ENCODE measurements around the gene MSANTD4. TPM values are rescaled to one million over a fixed set of nuclear protein-coding genes. Genes with fewer than 3 reads are reported as not detected.
A peak's percentile ranks its signal among the peaks of the same experiment; 100 is the strongest.

MSANTD4 gene
- total and polyA plus RNA-seq, 2 donors (not counting 3 experiments of a cell fraction or from before 2014, with no cell fraction given) = 3.9 to 15.0 TPM

DNA sequence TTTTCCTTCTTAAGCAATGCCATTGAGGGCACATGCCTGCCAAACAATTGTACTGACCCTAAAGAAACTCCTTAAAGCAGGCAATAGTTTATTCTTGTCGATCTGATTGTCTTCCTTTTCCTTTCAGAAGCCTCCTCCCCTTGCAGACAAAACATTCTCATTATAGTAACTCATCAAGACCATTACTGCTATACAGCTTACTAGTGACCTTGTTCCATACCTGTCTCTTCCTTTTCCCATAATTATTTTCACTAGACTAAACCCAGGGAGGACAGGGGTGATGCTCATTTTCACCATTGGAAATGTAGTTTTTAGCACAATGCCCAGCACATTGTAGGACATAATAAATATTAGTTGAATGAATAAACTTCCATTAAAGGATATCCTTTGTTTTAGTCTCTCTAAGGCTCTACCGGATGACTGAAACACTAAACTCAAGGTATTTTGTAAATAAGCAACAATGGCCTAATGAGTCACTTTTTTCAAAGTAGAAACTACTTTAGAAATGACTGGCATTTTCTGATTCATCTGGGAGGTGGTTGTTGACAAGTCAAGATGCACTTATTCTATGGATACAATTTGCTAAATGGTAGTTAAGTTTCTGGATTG is 9.3 kb upstream of the MSANTD4 start:
- no peaks in the 10 kb centered on the region for H3K79me2 ChIP-seq (ENCODE audit: control insufficient read depth, insufficient read depth, low read length)
- TF ChIP-seq GATA2 (IDR thresholded peaks at IDR 0.05; ENCODE audit: insufficient read depth, insufficient read length, low read depth, low read length) (no peak), EZH2 (IDR thresholded peaks at IDR 0.05; ENCODE audit: borderline replicate concordance, low read depth, low read length, severe bottlenecking) (no peak), FOS (IDR thresholded peaks at IDR 0.05; ENCODE audit: borderline replicate concordance, insufficient read depth, low read length) (peak; percentile 83), JUN (IDR thresholded peaks at IDR 0.05; ENCODE audit: borderline replicate concordance, insufficient read depth, insufficient read length, low read depth) (peak; percentile 73)
- H3K36me3 ChIP-seq (ENCODE audit: control insufficient read depth in 2 of 2, extremely low read depth in 1 of 2, insufficient read depth in 2 of 2, low read length in 2 of 2) = no peaks in the 10 kb centered on the region
- ChIA-PET CTCF (interaction anchor here (1.5 kb wide), 1 partner anchor 18 kb away, joined by 3 read pairs; no protein-coding TSS in a partner anchor), POLR2A (no interaction called here)
- no peaks in the 10 kb centered on the region for H4K20me1 ChIP-seq (replicated peaks; ENCODE audit: control insufficient read depth, extremely low read depth, insufficient read depth, low read length)
- peak overlapping the region; percentile 37 for H3K9ac ChIP-seq (replicated peaks; ENCODE audit: extremely low read depth, insufficient read depth, low read length)
- BruUV-seq (replicated peaks) = no TSS peak
- no peaks in the 10 kb centered on the region for H3K27me3 ChIP-seq (ENCODE audit: control insufficient read depth in 2 of 2, insufficient read depth in 2 of 2, low read length in 2 of 2)
- dilution Hi-C loops (cut with MboI; ENCODE audit: extremely low pct_ligation_motif_present, low sequenced_read_pairs) = no loop called here
- H3K9me3 ChIP-seq (replicated peaks; ENCODE audit: control insufficient read depth, insufficient read depth, low read length) = no peaks in the 10 kb centered on the region
- H2AFZ ChIP-seq (ENCODE audit: low read depth, low read length) = peak overlapping the region; percentile 49
- DNase-seq (ENCODE audit: low read depth, low spot score) (peak; percentile 63), FAIRE-seq (peak; percentile 50)
- peak overlapping the region; percentile 34 for H3K4me2 ChIP-seq (ENCODE audit: insufficient read depth, low read length)
- intact Hi-C loops (cut with micrococcal nuclease) = loop anchor here (1.0 to 2.0 kb wide), 2 partner anchors 9 to 45 kb away; partner anchors contain the start of genes AASDHPPT, KBTBD3 and MSANTD4
- H3K27ac ChIP-seq (ENCODE audit: insufficient read depth, low read depth, low read length) = peak overlapping the region; percentile 40
- no peak overlapping the region for H3K4me3 ChIP-seq (replicated peaks in 1 of 3; ENCODE audit: insufficient read depth in 1 of 3, low read depth in 1 of 3, low read length in 3 of 3)
- H3K4me1 ChIP-seq (ENCODE audit: control insufficient read depth, extremely low read depth, insufficient read depth, low read length) = peaks cover 22% of the 10 kb centered on the region
- H3K9me1 ChIP-seq (replicated peaks; ENCODE audit: control insufficient read depth, extremely low read depth, insufficient read depth, low read length) = no peaks in the 10 kb centered on the region

DNA sequence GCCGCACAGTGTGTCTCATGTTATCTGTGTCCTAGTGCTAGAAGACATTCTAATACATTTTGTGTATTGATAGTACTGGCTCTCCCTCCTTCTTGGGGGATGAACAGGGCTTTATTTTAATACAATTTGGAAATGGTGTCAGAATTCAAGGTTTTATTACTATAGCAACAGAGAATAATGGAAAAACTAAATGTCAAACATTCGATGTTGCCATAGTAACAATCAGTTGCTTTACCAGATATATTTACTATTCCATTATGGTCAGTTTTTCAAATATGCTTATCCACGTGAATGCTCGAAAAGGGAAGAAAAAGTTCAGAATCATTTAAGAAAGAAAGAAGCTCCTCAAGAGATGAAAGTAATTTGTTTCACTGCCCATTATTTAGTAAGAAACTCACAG is 8.6 kb upstream of the MSANTD4 start:
- FAIRE-seq (peak; percentile 4), DNase-seq (ENCODE audit: low read depth, low spot score) (no peak)
- H3K27me3 ChIP-seq (ENCODE audit: control insufficient read depth in 2 of 2, insufficient read depth in 2 of 2, low read length in 2 of 2) = no peaks in the 10 kb centered on the region
- H3K9ac ChIP-seq (replicated peaks; ENCODE audit: extremely low read depth, insufficient read depth, low read length) = no peak overlapping the region
- no TSS peak for BruUV-seq (replicated peaks)
- H2AFZ ChIP-seq (ENCODE audit: low read depth, low read length) = no peak overlapping the region
- peak overlapping the region; percentile 34 for H3K4me2 ChIP-seq (ENCODE audit: insufficient read depth, low read length)
- TF ChIP-seq POLR2A (IDR thresholded peaks at IDR 0.05; ENCODE audit: low read depth, low read length) (no peak), EZH2 (IDR thresholded peaks at IDR 0.05; ENCODE audit: borderline replicate concordance, low read depth, low read length, severe bottlenecking) (no peak), MYC (IDR thresholded peaks at IDR 0.05; ENCODE audit: low read depth, low read length) (no peak), GATA2 (IDR thresholded peaks at IDR 0.05; ENCODE audit: insufficient read depth, insufficient read length, low read depth, low read length) (no peak), POLR2AphosphoS5 (IDR thresholded peaks at IDR 0.05; ENCODE audit: insufficient read depth, low read depth, low read length) (no peak), FOS (IDR thresholded peaks at IDR 0.05; ENCODE audit: borderline replicate concordance, insufficient read depth, low read length) (no peak), JUN (IDR thresholded peaks at IDR 0.05; ENCODE audit: borderline replicate concordance, insufficient read depth, insufficient read length, low read depth) (no peak)
- TF ChIP-seq, protein P1, sequence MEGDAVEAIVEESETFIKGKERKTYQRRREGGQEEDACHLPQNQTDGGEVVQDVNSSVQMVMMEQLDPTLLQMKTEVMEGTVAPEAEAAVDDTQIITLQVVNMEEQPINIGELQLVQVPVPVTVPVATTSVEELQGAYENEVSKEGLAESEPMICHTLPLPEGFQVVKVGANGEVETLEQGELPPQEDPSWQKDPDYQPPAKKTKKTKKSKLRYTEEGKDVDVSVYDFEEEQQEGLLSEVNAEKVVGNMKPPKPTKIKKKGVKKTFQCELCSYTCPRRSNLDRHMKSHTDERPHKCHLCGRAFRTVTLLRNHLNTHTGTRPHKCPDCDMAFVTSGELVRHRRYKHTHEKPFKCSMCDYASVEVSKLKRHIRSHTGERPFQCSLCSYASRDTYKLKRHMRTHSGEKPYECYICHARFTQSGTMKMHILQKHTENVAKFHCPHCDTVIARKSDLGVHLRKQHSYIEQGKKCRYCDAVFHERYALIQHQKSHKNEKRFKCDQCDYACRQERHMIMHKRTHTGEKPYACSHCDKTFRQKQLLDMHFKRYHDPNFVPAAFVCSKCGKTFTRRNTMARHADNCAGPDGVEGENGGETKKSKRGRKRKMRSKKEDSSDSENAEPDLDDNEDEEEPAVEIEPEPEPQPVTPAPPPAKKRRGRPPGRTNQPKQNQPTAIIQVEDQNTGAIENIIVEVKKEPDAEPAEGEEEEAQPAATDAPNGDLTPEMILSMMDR (IDR thresholded peaks at IDR 0.05; ENCODE audit: extremely low read depth in 1 of 2, insufficient read depth in 1 of 2, low read depth in 1 of 2, low read length in 2 of 2) = no peak
- TF ChIP-seq, protein P2, sequence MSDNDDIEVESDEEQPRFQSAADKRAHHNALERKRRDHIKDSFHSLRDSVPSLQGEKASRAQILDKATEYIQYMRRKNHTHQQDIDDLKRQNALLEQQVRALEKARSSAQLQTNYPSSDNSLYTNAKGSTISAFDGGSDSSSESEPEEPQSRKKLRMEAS (IDR thresholded peaks at IDR 0.05; ENCODE audit: insufficient read depth, insufficient read length) = no peak
- peak overlapping the region; percentile 40 for H3K27ac ChIP-seq (ENCODE audit: insufficient read depth, low read depth, low read length)
- dilution Hi-C loops (cut with MboI; ENCODE audit: extremely low pct_ligation_motif_present, low sequenced_read_pairs) (no loop called here), intact Hi-C loops (cut with micrococcal nuclease) (loop anchor here (1.0 to 2.0 kb wide), 2 partner anchors 8 to 46 kb away; partner anchors contain the start of genes AASDHPPT, KBTBD3 and MSANTD4)
- no peak overlapping the region for H3K4me3 ChIP-seq (replicated peaks in 1 of 3; ENCODE audit: insufficient read depth in 1 of 3, low read depth in 1 of 3, low read length in 3 of 3)
- POLR2A ChIA-PET = no interaction called here
- no peaks in the 10 kb centered on the region for H4K20me1 ChIP-seq (replicated peaks; ENCODE audit: control insufficient read depth, extremely low read depth, insufficient read depth, low read length)
- H3K9me1 ChIP-seq (replicated peaks; ENCODE audit: control insufficient read depth, extremely low read depth, insufficient read depth, low read length) = no peaks in the 10 kb centered on the region
- H3K9me3 ChIP-seq (replicated peaks; ENCODE audit: control insufficient read depth, insufficient read depth, low read length) = no peaks in the 10 kb centered on the region
- no peaks in the 10 kb centered on the region for H3K79me2 ChIP-seq (ENCODE audit: control insufficient read depth, insufficient read depth, low read length)
- no peaks in the 10 kb centered on the region for H3K36me3 ChIP-seq (ENCODE audit: control insufficient read depth in 2 of 2, extremely low read depth in 1 of 2, insufficient read depth in 2 of 2, low read length in 2 of 2)
- CTCF ChIA-PET = interaction anchor here (1.5 kb wide), 1 partner anchor 19 kb away, joined by 3 read pairs; no protein-coding TSS in a partner anchor
- peaks cover 22% of the 10 kb centered on the region for H3K4me1 ChIP-seq (ENCODE audit: control insufficient read depth, extremely low read depth, insufficient read depth, low read length)

Measured in endothelial cell of umbilical vein (primary cell).